GM12891 (cell line): Measurements from ENCODE around the gene TCP1.
A peak's percentile ranks its signal among the peaks of the same experiment; 100 is the strongest.
"Not testable (repeated sequence)": the region's sequence is repeated elsewhere in the genome, so short reads cannot be mapped to it uniquely, and the experiment has no call there.

Experiments used
- DNase-seq: peaks from one replicate; pipeline ENCODE4 v3.0.0; 2011; ENCODE audit warnings: low spot score; ENCODE audit not compliant: insufficient read length
- FAIRE-seq: peaks from 2 replicates; lab custom pipeline; 2011; peaks lifted over from hg19 to GRCh38; lab: Jason Lieb, UNC
- PAX5 ChIP-seq: IDR thresholded peaks from 2 replicates; pipeline ENCODE4 v1.6.1; 2011; ENCODE audit warnings: low read length, moderate library complexity, mild to moderate bottlenecking; ENCODE audit not compliant: insufficient read depth, severe bottlenecking
- POLR2A ChIP-seq: IDR thresholded peaks from 2 replicates; pipeline ENCODE4 v1.6.1; 2011; ENCODE audit warnings: low read depth, low read length, control low read depth
- POLR2AphosphoS5 ChIP-seq: IDR thresholded peaks from 2 replicates; pipeline ENCODE4 v1.6.1; 2011; ENCODE audit warnings: low read depth, low read length, control low read depth
- POU2F2 ChIP-seq: IDR thresholded peaks from 2 replicates; pipeline ENCODE4 v1.6.1; 2011; ENCODE audit warnings: low read depth, mild to moderate bottlenecking, control low read depth, low read length, moderate library complexity
- SPI1 ChIP-seq: IDR thresholded peaks from 2 replicates; pipeline ENCODE4 v1.6.1; 2011; ENCODE audit warnings: low read depth, low read length, control low read depth
- TAF1 ChIP-seq: IDR thresholded peaks from 2 replicates; pipeline ENCODE4 v1.6.1; 2011; ENCODE audit warnings: low read depth, low read length, control low read depth

TCP1 gene

DNA sequence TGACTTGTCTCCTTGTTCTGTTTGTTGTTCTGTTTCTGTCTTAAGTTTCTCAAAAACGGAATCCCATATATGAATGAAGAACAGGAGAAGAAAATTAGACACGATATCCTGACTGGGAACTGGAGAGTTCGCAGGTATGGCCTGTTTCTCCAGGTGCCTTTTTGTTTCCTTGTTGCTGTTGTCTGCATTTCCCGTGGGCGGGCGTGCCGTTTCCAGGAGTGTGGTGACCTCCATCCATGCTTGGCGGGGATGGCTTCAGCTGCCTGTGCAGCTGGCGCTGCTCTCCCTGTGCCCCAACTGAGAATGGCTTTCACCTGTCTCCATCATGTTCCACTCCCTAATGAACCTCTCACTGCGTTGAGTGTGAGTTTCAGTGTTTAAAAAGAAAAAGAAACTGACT lies 15.1 kb upstream of the TCP1 start:
- DNase-seq (no peak), FAIRE-seq (no peak)
- no peak for TF ChIP-seq POU2F2
- TF ChIP-seq PAX5, result no peak
- no peak for TF ChIP-seq SPI1
- TF ChIP-seq TAF1, result no peak
- no peak for TF ChIP-seq POLR2AphosphoS5
- TF ChIP-seq POLR2A, result no peak

DNA sequence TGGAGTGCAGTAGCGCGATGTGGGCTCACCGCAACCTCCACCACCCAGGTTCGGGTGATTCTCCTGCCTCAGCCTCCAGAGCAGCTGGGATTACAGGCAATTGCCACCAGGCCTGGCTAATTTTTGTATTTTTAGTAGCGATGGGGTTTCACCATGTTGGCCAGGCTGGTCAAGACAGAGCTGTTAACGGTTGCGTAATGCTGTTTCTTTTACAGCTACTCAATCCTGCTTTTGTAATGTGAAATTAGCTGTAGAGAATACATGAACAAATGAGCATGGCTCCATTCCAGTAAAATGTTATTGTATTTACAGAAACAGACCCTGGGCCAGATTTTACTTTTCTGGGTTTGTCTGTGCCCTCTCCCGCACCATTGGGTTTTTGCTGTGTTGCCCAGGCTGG lies 12.5 kb upstream of the TCP1 start:
- FAIRE-seq, result no peak
- TF ChIP-seq POLR2AphosphoS5, result no peak
- TF ChIP-seq TAF1, result no peak
- no peak for TF ChIP-seq POU2F2
- TF ChIP-seq PAX5, result no peak
- TF ChIP-seq POLR2A, result no peak
- TF ChIP-seq SPI1, result no peak
- no peak for DNase-seq

DNA sequence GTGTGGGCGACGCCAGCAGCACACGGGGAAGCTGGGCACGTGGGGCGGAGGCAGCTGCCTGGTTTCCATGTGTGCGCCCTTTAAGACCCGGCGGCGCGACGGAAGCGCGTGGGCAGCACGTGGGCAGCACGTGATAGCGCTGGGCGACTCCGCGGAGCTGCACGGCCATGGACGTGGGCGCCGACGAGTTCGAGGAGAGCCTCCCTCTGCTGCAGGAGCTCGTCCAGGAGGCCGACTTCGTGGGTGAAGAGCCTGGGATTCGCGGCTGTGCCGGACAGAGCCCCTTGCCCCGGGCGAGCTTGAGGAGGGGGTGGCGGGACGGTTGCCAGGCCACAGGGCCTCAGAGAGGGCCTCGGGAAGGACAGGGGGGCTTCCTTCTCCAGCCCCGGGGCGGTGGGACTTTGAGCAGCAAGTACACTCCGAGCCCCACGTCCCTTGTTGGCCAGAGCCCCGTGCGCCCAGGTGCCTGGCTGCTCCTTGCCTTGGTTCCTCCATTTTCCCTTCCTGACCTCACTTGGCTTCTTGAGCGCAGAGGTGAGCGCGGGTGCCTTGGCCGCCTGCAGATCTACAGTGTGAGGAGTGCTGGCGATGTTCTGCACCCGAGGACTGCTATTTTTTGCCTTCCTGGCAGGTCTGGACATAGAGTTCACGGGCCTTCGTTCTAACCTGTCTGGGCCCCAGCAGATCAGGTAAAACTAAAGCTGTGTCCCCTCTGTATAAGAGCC lies 10.9 kb upstream of the TCP1 start, which contains the start of gene PNLDC1:
Gene PNLDC1, plus strand, starts transcription at position 136 of the 725 bp plus-strand sequence. Its CDS starts 32 bp downstream, at position 168.
- TF ChIP-seq POLR2AphosphoS5 (no peak), PAX5 (no peak), SPI1 (no peak), POLR2A (no peak), POU2F2 (no peak), TAF1 (no peak)
- no peak for FAIRE-seq
- DNase-seq, result no peak

GRCh38 chr6:159797554-159797953 lies 8.2 kb upstream of the TCP1 start:
- FAIRE-seq (no peak), DNase-seq (no peak)
- TF ChIP-seq TAF1 (no peak), PAX5 (no peak), POU2F2 (no peak), SPI1 (no peak), POLR2A (no peak), POLR2AphosphoS5 (no peak)

DNA sequence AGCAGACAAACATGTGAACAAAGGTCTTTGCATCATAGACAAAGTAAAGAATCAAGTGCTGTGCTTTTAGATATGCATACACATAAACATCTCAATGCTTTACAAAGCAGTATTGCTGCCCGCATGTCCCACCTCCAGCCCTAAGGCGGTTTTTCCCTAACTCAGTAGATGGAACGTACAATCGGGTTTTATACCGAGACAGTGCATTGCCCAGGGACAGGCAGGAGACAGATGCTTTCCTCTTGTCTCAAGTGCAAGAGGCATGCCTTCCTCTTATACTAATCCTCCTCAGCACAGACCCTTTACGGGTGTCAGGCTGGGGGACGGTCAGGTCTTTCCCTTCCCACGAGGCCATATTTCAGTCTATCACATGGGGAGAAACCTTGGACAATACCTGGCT lies 5.6 kb upstream of the TCP1 start:
- not testable (repeated sequence) for FAIRE-seq, DNase-seq

GRCh38 chr6:159790956-159791598 lies 1.7 kb upstream of the TCP1 start:
- FAIRE-seq, result peak; percentile 38
- no peak for DNase-seq
- TF ChIP-seq POLR2A, result no peak
- no peak for TF ChIP-seq POLR2AphosphoS5
- TF ChIP-seq SPI1, result peak; percentile 26; the same call in 1 of the 2 replicates
- no peak for TF ChIP-seq TAF1
- peak; percentile 40 for TF ChIP-seq PAX5
- no peak for TF ChIP-seq POU2F2

DNA sequence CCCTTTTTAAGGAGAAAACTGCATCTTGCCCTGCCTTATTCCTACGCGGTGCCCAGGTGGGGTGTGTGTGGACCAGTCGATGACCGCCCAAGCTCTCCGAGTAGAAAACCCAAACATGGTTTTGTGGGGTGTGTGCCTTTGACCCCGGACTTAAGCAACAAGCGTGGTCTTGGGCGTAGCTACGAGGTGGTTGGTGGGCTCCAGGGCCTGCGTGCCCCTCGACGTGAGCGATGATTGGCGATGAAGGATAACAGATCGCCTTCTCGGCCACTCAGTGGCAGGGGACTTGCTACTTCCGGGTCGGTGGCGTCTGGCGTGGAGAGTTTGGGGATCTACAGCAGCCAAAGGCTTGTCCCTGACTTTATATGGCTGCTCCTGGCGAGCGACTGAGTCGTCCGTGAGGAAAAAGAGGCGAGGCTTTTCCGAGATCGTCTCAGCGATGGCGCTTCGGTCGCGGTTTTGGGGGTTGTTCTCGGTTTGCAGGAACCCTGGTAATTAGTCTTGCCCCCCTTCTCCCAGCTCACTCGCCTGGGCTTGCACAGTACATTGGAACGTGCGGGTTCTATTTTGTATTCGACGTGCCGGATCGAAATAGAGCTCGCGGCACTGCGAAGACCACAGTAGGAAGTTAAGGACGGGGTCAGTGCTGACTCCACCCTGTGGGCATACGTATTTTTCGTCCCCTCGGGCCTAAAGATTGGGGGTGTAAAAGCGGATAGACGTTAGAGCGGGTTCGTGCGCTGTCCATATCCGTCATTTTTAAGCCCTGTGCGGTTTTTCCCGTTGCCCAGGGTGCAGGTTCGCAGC lies 950 bp upstream of the TCP1 start, which contains the start of gene MRPL18:
Gene MRPL18, plus strand, starts transcription at position 319 of the 807 bp plus-strand sequence. Its CDS starts 121 bp downstream, at position 440.
- FAIRE-seq, result peak; percentile 97
- TF ChIP-seq SPI1, result no peak
- TF ChIP-seq PAX5, result no peak
- peak; percentile 54; the same call in 1 of the 2 replicates for TF ChIP-seq TAF1
- TF ChIP-seq POLR2AphosphoS5, result peak; percentile 77
- TF ChIP-seq POU2F2, result no peak
- peak; percentile 67; the same call in 1 of the 2 replicates for TF ChIP-seq POLR2A
- peak; percentile 74 for DNase-seq

DNA sequence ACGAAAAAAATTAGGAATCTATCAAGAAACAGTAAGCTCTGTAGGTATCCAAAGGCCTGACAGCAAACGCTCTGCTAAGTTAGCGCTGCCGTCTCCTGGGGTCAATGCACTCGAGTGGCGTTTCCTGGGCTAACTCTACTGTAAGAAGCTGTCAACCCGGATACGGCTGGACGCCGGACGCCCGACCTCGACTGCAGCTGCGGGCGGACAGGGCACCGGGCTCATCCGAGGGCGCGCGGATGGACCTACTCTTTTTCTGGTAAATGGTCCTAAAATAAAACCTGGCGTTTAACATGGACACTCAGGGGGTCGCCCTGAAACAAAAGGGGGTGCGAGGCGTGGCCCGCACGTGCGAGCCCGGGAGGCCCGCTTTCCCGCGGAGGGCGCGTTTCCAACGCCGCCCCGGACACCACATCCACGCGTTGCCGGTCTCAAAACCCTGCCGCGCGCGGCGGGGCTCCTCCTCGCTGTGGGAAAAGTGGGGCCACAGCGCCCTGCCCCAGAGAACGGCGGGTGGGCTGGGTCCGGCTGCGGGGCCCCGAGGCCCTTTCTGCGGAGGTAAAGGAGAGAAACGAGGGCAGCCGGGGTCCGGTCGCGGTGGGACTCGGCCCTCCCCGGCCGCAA lies 537 bp downstream of the TCP1 start:
- DNase-seq (no peak), FAIRE-seq (no peak)
- 0 out of 2 replicates have a peak, but pooled peaks have one; percentile 26 for TF ChIP-seq POLR2AphosphoS5
- TF ChIP-seq POU2F2, result no peak
- TF ChIP-seq TAF1, result no peak

DNA sequence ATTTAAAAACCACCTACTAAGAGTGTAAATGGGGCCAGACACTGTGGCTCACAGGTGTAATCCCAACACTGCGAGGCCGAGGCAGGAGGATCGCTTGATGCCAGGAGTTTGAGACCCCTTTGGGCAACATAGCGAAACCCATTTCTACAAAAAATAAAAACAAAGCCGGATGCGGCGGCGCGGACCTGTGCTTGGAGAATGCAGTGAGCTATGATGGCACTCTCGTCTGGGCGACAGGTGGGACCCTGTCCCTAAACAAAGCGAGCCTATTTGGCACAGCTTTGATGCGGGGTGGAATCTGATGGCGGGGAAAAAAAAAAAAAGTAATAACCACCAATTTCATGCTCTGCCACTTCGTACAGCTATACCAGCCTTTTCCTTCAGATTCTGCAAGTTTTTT lies 1.1 kb downstream of the TCP1 start:
- FAIRE-seq, result no peak

More for the DNA sequence above, 1.1 kb downstream of the TCP1 start:
- no peak for DNase-seq
- TF ChIP-seq TAF1 (no peak), POLR2A (no peak), POLR2AphosphoS5 (no peak), SPI1 (no peak), PAX5 (no peak), POU2F2 (no peak)
